IPS-15b (cell line): ENCODE results near the gene MGAT5B.
A peak's percentile ranks its signal among the peaks of the same experiment; 100 is the strongest.

Experiments used
- H3K27me3 ChIP-seq: one replicate; pipeline ENCODE4 v1.6.1; 2013; ENCODE audit warnings: low read length; ENCODE audit not compliant: control insufficient read depth, insufficient read depth
- H3K36me3 ChIP-seq: one replicate; pipeline ENCODE4 v1.6.1; 2013; ENCODE audit warnings: low read length; ENCODE audit not compliant: control insufficient read depth, insufficient read depth
- H3K4me1 ChIP-seq: one replicate; pipeline ENCODE4 v1.6.1; 2013; ENCODE audit warnings: mild to moderate bottlenecking, low read length; ENCODE audit not compliant: control insufficient read depth, insufficient read depth
- H3K4me3 ChIP-seq: one replicate; pipeline ENCODE4 v1.5.1; 2013; ENCODE audit warnings: low read depth, low read length
- H3K9ac ChIP-seq: one replicate; pipeline ENCODE4 v1.6.1; 2013; ENCODE audit warnings: low read depth, mild to moderate bottlenecking, low read length
- H3K9me3 ChIP-seq: one replicate; pipeline ENCODE4 v1.6.1; 2013; ENCODE audit warnings: mild to moderate bottlenecking, low read length; ENCODE audit not compliant: control insufficient read depth, insufficient read depth

Gene MGAT5B

DNA sequence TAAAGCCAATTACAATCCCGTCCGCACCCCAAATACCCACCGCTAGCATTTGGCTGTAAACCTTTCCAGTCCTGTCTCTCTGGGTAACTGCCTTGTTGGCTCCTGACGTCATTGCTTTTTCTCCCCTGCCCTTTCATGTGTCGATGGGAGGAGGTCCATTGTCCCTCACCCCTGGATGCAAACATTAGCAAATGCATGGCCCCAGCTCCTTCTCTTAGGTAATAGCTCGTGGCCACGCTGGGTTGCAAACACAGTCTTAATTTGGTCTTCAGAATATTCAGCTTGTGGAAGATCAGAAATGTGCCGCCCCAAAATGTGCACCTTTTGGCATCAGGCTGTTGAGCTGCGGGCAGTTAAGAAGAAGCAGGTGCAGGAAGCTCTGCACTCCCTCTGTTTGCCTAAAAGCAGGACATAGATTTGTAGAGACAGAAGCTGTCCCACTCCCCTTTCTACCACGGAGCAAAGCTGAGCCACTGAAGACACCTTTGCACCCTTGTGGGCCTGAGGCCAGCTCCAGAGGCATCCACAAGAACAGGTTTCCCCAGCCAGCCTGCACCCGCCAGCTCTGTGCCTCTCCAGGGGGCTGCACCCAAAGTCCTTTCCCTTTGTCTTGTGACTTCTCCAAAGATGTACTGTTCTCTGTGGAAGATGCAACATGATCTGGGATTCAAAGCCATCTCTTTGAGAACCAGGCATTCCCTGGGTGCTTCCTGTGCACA is 127.3 kb downstream of the MGAT5B start:
- Histone ChIP-seq H3K4me1 (peaks cover 21% of the 10 kb centered on the region), H3K9ac (no peak overlapping the region), H3K4me3 (peak overlapping the region; percentile 3), H3K9me3 (no peaks in the 10 kb centered on the region), H3K36me3 (no peaks in the 10 kb centered on the region), H3K27me3 (no peaks in the 10 kb centered on the region)

DNA sequence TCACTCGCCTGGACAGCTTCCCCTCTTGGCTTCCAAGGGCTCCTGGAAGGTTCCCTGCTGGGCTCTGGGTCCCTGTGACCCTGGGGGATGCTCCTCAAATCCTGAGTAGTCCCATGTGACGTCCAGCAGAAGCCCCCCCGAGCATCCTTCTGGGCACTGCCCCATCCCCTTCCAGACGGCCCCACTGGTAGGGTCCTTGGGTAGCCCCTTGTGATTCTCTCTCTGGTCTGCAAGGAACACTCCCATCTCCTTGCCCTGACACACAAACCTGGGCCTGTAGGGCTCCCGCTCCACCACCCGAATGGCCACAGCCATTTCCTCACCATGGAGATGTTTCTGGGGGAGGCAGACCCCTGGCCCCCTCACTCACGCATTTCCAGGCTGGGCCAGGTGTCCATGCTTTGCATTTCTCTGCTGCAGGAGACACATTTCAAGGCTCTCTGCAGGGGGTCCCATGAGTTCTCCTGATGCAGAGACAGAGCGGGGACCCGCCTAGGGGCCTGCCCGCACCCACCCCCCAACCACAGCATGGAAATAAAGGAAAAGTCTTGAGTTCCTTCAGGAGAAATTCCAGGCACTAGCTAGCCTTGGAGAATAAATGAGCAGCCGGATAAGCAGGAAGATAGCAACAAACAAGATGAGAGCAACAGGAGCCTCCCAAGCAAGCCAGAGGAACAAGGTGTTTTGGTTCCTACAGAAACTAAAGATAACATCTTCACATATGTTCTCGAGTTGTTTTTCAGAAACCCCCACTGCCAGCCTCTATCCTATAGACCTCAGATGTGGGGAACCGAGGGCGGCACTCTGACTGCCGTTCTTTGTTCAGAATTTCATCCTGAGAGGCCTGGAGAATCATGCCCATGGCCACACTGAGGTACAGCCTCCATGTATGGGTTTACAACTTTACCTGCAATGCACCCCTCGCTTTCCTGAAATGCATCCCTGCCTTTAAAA is 128.8 kb downstream of the MGAT5B start:
- Histone ChIP-seq H3K4me3 (no peak overlapping the region), H3K27me3 (no peaks in the 10 kb centered on the region), H3K9ac (no peak overlapping the region), H3K9me3 (no peaks in the 10 kb centered on the region), H3K4me1 (peaks cover 21% of the 10 kb centered on the region), H3K36me3 (no peaks in the 10 kb centered on the region)

DNA sequence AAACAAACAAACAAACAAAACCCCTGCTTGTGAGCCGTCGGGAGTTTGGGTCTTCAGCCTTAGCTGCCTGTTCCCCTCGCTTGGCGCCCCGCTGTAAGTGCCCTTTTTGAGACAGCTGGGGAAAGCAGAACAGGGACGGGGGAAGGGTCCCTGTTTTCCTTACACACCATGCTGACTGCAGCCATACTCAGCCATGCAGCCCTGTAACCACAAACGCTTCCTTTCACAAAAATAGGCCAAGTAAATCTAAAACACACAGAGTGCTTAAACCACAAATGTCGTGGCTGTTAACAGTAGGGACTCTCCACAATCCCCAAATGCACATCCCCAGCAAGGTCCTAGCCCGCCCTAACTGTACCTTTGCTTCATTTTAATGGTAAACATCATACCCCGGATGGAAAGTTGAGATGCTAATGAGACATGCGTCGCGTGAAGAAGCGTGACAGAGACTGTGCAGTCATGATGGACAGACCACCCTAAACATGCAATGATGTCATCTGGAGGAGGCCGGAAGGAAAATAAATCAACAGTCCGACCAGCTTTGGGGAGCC is 129.9 kb downstream of the MGAT5B start:
- H3K4me1 ChIP-seq = peaks cover 25% of the 10 kb centered on the region
- no peaks in the 10 kb centered on the region for H3K27me3 ChIP-seq
- no peak overlapping the region for H3K9ac ChIP-seq
- no peak overlapping the region for H3K4me3 ChIP-seq
- no peaks in the 10 kb centered on the region for H3K9me3 ChIP-seq
- H3K36me3 ChIP-seq = no peaks in the 10 kb centered on the region

DNA sequence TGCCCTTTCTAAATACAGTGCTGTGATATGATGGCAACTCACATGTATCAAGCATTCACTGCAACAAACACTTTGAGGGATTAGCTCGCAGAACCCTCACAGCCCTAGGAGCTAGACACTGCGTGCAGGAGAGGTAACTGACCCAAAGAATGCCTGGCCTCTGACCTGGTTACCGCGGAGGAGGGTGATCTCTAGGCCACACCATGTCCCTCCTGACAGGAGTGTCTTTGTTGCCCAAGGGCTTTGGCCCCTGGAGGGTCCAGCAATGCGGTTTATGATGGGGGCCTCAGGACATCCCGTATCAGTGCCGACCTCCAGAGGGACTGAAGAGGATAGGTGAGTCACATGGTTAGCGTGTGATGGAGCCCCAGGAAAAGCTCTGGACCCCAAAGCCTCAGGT is 130.6 kb downstream of the MGAT5B start:
- H3K9ac ChIP-seq = no peak overlapping the region
- H3K27me3 ChIP-seq = no peaks in the 10 kb centered on the region
- peaks cover 25% of the 10 kb centered on the region for H3K4me1 ChIP-seq
- H3K4me3 ChIP-seq = no peak overlapping the region
- H3K36me3 ChIP-seq = no peaks in the 10 kb centered on the region
- no peaks in the 10 kb centered on the region for H3K9me3 ChIP-seq
